HG03460 (cell line): ENCODE results near the gene PKIG.
"Not testable (repeated sequence)": the region's sequence is repeated elsewhere in the genome, so short reads cannot be mapped to it uniquely, and the experiment has no call there.

Experiments
- ATAC-seq: cut with Tn5 transposase; IDR thresholded peaks from one replicate; pipeline ENCODE4 v1.9.1; 2021; ENCODE audit not compliant: unreplicated experiment

PKIG gene

GRCh38 chr20:44582311-44583025 is at the start of gene PKIG:
PKIG (plus strand) TSS chr20:44582579; CDS start chr20:44614557, 31,978 bp downstream.
- ATAC-seq, result no peak

GRCh38 chr20:44532981-44533331 is 49.4 kb upstream of the PKIG start:
- no peak for ATAC-seq

- ATAC-seq, result no peak
Measured at GRCh38 chr20:44533928-44534327, 48.5 kb upstream of the PKIG start.

GRCh38 chr20:44536175-44536574 is 46.2 kb upstream of the PKIG start:
- ATAC-seq, result no peak

- ATAC-seq, result no peak
Measured at GRCh38 chr20:44537993-44538392, 44.4 kb upstream of the PKIG start.

- ATAC-seq, result no peak
Measured at GRCh38 chr20:44540834-44541233, 41.5 kb upstream of the PKIG start.

- ATAC-seq, result no peak
Measured at GRCh38 chr20:44541992-44542391, 40.4 kb upstream of the PKIG start.

GRCh38 chr20:44542890-44543289 is 39.5 kb upstream of the PKIG start:
- ATAC-seq, result no peak

GRCh38 chr20:44543358-44543757 is 39.0 kb upstream of the PKIG start:
- no peak for ATAC-seq

- ATAC-seq, result no peak
Measured at GRCh38 chr20:44544263-44544662, 38.1 kb upstream of the PKIG start.

- no peak for ATAC-seq
Measured at GRCh38 chr20:44547419-44547818, 35.0 kb upstream of the PKIG start.

- no peak for ATAC-seq
Measured at GRCh38 chr20:44549123-44549522, 33.3 kb upstream of the PKIG start.

- no peak for ATAC-seq
Measured at GRCh38 chr20:44552050-44552449, 30.3 kb upstream of the PKIG start.

GRCh38 chr20:44552568-44552949 is 29.8 kb upstream of the PKIG start:
- ATAC-seq, result no peak

GRCh38 chr20:44552950-44553908 is 29.1 kb upstream of the PKIG start:
- ATAC-seq, result no peak

GRCh38 chr20:44559302-44559701 is 23.1 kb upstream of the PKIG start:
- no peak for ATAC-seq

GRCh38 chr20:44560229-44560628 is 22.1 kb upstream of the PKIG start:
- no peak for ATAC-seq

- not testable (repeated sequence) for ATAC-seq
Measured at GRCh38 chr20:44560818-44561217, 21.6 kb upstream of the PKIG start.

GRCh38 chr20:44561876-44562275 is 20.5 kb upstream of the PKIG start:
- no peak for ATAC-seq

- ATAC-seq, result no peak
Measured at GRCh38 chr20:44566018-44566417, 16.4 kb upstream of the PKIG start.

- no peak for ATAC-seq
Measured at GRCh38 chr20:44566811-44567210, 15.6 kb upstream of the PKIG start.

- ATAC-seq, result no peak
Measured at GRCh38 chr20:44570367-44570766, 12.0 kb upstream of the PKIG start.
